NCI-H748 treated with DMSO at 0.1 percent for 48 hours (cell line): Measurements from ENCODE around the gene NDUFB1.

Experiments used
- DNase-seq: peaks from one replicate; lab custom pipeline; 2025; lab: John Stamatoyannopoulos, UW

NDUFB1 gene

GRCh38 chr14:92121670-92122350 lies at the start of gene NDUFB1, which contains the start of gene CPSF2:
Gene NDUFB1 (minus strand): TSS chr14:92121706. CDS start chr14:92117637, 4,069 bp downstream.
Gene CPSF2 (plus strand): TSS chr14:92121969. CDS start chr14:92130985, 9,016 bp downstream.
- DNase-seq, result peak; percentile 80

GRCh38 chr14:92164958-92165357 lies 43.5 kb upstream of the NDUFB1 start:
- DNase-seq, result no peak

- no peak for DNase-seq
Measured at GRCh38 chr14:92161521-92161920, 40.0 kb upstream of the NDUFB1 start.

- DNase-seq, result no peak
Measured at GRCh38 chr14:92160619-92161018, 39.1 kb upstream of the NDUFB1 start.

- peak; percentile 77 for DNase-seq
Measured at GRCh38 chr14:92154283-92154942, 32.9 kb upstream of the NDUFB1 start.

GRCh38 chr14:92153581-92153980 lies 32.1 kb upstream of the NDUFB1 start:
- DNase-seq, result no peak

- no peak for DNase-seq
Measured at GRCh38 chr14:92144708-92145107, 23.2 kb upstream of the NDUFB1 start.

GRCh38 chr14:92143962-92144361 lies 22.5 kb upstream of the NDUFB1 start:
- DNase-seq, result no peak

- DNase-seq, result no peak
Measured at GRCh38 chr14:92143309-92143708, 21.8 kb upstream of the NDUFB1 start.

GRCh38 chr14:92135269-92135668 lies 13.8 kb upstream of the NDUFB1 start:
- peak; percentile 58 for DNase-seq

- DNase-seq, result no peak
Measured at GRCh38 chr14:92134456-92134855, 12.9 kb upstream of the NDUFB1 start.

GRCh38 chr14:92122761-92123160 lies 1.3 kb upstream of the NDUFB1 start:
- no peak for DNase-seq

- DNase-seq, result no peak
Measured at GRCh38 chr14:92122351-92122677, 808 bp upstream of the NDUFB1 start.

- no peak for DNase-seq
Measured at GRCh38 chr14:92121207-92121669, 268 bp downstream of the NDUFB1 start.

- no peak for DNase-seq
Measured at GRCh38 chr14:92109490-92109889, 12.0 kb downstream of the NDUFB1 start.

GRCh38 chr14:92108345-92109254 lies 12.9 kb downstream of the NDUFB1 start:
- no peak for DNase-seq

GRCh38 chr14:92106143-92106926 lies 15.2 kb downstream of the NDUFB1 start, which contains the start of gene ATXN3:
Gene ATXN3 (minus strand): TSS chr14:92106582. CDS start chr14:92106552, 30 bp downstream.
- DNase-seq, result peak; percentile 96

GRCh38 chr14:92105893-92106142 lies 15.7 kb downstream of the NDUFB1 start:
- peak; percentile 75 for DNase-seq

GRCh38 chr14:92105073-92105892 lies 16.2 kb downstream of the NDUFB1 start:
- DNase-seq, result no peak

GRCh38 chr14:92103363-92103989 lies 18.0 kb downstream of the NDUFB1 start:
- DNase-seq, result no peak

GRCh38 chr14:92099802-92100201 lies 21.7 kb downstream of the NDUFB1 start:
- DNase-seq, result no peak
